ENCODE data around the gene GPC1.

The GPC1 gene

GRCh38 chr2:240397542-240397916 is 37.9 kb upstream of the GPC1 start:
- no peak for DNase-seq (ENCODE audit: low read depth in 3 of 3)

GRCh38 chr2:240397924-240398645 is 37.4 kb upstream of the GPC1 start:
- DNase-seq (ENCODE audit: low read depth in 3 of 3): no peak

- no peak for DNase-seq (ENCODE audit: low read depth in 3 of 3)
These were observed 36.7 kb upstream of the GPC1 start for GRCh38 chr2:240398661-240399267.

GRCh38 chr2:240399419-240400324 is 35.8 kb upstream of the GPC1 start:
- no peak for DNase-seq (ENCODE audit: low read depth in 3 of 3)

- no peak for DNase-seq (ENCODE audit: low read depth in 3 of 3)
These were observed 34.9 kb upstream of the GPC1 start for GRCh38 chr2:240400371-240401161.

- no peak for DNase-seq (ENCODE audit: low read depth in 3 of 3)
These were observed 34.2 kb upstream of the GPC1 start for GRCh38 chr2:240401308-240401707.

- no peak for DNase-seq (ENCODE audit: low read depth in 3 of 3)
These were observed 33.5 kb upstream of the GPC1 start for GRCh38 chr2:240401781-240402551.

- no peak for DNase-seq (ENCODE audit: low read depth in 3 of 3)
These were observed 32.7 kb upstream of the GPC1 start for GRCh38 chr2:240402566-240403272.

- DNase-seq (ENCODE audit: low read depth in 3 of 3): no peak
These were observed 31.9 kb upstream of the GPC1 start for GRCh38 chr2:240403396-240404104.

- DNase-seq (ENCODE audit: low read depth in 3 of 3): no peak
These were observed 31.1 kb upstream of the GPC1 start for GRCh38 chr2:240404174-240404852.

- no peak for DNase-seq (ENCODE audit: low read depth in 3 of 3)
These were observed 30.3 kb upstream of the GPC1 start for GRCh38 chr2:240405133-240405532.

GRCh38 chr2:240405684-240406313 is 29.7 kb upstream of the GPC1 start:
- DNase-seq (ENCODE audit: low read depth in 3 of 3): no peak

GRCh38 chr2:240407090-240407489 is 28.4 kb upstream of the GPC1 start:
- no peak for DNase-seq (ENCODE audit: low read depth in 3 of 3)

GRCh38 chr2:240410004-240410403 is 25.5 kb upstream of the GPC1 start:
- no peak for DNase-seq (ENCODE audit: low read depth in 3 of 3)

- no peak for DNase-seq (ENCODE audit: low read depth in 3 of 3)
These were observed 24.7 kb upstream of the GPC1 start for GRCh38 chr2:240410808-240411207.

GRCh38 chr2:240411261-240412160 is 24.0 kb upstream of the GPC1 start:
- no peak for DNase-seq (ENCODE audit: low read depth in 3 of 3)

- no peak for DNase-seq (ENCODE audit: low read depth in 3 of 3)
These were observed 23.1 kb upstream of the GPC1 start for GRCh38 chr2:240412211-240412861.

Data from stimulated activated CD4-positive, alpha-beta T cell treated with anti-CD3 and anti-CD28 coated beads, TNF-alpha, amount 100 ng/mL, for 48 hours (primary cell).